NCI-H1930 (cell line): ENCODE data around the gene NISCH.

ENCODE experiments used
- DNase-seq, 2 experiments: peaks; one replicate each; lab custom pipeline; 2025; lab: John Stamatoyannopoulos, UW

The NISCH gene

DNA sequence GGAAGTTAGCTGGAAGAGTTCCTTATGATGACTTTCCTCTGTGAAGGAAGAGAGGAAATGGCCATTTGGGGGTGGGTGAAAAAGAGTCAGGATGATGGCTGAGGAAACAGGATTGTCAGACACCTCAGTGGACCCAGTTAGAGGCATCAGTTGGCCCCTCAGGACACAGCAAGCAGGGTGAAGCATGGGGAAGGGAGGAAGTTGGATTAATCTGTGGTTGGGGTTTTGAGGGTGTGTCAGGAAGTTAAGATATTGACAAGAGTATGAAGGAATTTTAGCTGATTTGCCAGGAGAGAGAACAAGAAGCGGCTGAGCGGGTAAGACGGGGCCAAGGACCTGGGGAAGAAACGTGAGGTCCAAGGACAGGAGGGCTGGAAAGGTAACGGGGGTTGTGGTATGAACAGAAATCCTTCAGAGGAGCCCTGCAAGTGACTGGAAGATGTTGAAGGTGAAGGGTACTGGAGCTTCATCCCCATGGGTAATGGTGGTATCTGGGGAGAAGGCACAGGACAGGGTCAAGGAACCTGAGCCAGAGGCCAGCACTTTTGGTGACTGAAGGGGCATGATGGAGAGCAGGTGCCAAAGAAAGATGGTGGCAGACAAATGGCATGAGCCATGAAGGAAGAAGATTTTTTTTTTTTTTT, 83.7 kb downstream of the NISCH start:
- no peak for DNase-seq

DNA sequence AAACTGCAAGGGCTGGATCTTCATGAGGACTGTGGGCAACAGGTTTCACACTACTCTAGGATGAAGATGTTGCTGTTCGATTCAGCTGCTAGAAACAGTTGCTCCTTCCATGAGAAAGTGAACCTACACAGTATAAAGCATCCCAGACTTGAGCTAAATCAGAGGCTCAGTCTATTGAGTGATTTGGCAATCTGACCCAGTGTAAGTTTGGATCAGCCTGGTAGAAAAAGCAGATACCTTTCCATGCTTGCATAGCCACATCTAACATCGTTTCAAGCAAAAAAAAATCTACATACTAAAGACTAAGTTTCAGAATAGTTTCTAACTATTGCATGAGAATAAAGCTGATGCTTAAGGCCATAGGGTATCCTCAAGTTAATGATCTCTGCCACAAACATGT, 85.6 kb downstream of the NISCH start:
- no peak for DNase-seq
